GM18907 (cell line): Measurements from ENCODE around the gene HJURP.
"Not testable (repeated sequence)": the region's sequence is repeated elsewhere in the genome, so short reads cannot be mapped to it uniquely, and the experiment has no call there.

ENCODE experiments used
- ATAC-seq: cut with Tn5 transposase; IDR thresholded peaks from one replicate; pipeline ENCODE4 v1.9.1; 2021; ENCODE audit warnings: mild to moderate bottlenecking, moderate library complexity; ENCODE audit not compliant: unreplicated experiment

HJURP gene, protein sequence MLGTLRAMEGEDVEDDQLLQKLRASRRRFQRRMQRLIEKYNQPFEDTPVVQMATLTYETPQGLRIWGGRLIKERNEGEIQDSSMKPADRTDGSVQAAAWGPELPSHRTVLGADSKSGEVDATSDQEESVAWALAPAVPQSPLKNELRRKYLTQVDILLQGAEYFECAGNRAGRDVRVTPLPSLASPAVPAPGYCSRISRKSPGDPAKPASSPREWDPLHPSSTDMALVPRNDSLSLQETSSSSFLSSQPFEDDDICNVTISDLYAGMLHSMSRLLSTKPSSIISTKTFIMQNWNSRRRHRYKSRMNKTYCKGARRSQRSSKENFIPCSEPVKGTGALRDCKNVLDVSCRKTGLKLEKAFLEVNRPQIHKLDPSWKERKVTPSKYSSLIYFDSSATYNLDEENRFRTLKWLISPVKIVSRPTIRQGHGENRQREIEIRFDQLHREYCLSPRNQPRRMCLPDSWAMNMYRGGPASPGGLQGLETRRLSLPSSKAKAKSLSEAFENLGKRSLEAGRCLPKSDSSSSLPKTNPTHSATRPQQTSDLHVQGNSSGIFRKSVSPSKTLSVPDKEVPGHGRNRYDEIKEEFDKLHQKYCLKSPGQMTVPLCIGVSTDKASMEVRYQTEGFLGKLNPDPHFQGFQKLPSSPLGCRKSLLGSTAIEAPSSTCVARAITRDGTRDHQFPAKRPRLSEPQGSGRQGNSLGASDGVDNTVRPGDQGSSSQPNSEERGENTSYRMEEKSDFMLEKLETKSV

DNA sequence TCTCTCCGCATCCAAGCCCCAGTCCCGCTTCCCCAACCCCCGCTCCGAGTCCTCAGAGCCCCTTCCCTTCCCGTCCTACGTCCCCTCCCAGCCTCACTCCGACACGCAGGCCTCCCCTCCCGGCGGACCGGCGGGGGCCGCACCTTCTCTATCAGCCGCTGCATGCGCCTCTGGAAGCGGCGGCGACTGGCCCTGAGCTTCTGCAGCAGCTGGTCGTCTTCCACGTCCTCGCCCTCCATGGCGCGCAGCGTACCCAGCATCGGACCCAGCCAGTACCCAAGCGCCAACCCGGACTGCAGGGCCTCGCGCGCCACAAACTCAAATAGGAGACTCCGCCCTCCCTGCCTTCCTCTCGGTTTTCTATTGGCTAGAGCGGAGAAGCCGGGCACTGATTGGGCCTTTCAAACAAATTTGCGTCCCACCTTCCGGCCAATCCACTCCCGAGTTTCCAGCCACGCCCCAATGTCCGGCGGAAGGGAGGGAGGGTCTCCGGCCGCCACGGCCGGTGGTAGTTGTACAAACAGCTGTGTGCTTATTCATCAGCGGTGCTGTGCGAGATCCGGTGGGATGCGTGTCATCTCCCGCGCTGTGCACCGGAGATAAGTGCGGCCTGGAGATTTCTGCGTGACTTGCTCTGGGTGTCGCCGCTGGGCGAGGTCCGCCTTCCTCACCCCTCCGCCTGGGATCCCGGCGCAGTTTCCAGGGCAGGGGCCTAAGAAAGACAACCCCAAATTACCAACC, at the start of gene HJURP:
HJURP (minus strand) TSS at position 295 of the 741 bp plus-strand sequence; CDS start at position 260, 35 bp downstream.
- ATAC-seq, result peak; percentile 97

DNA sequence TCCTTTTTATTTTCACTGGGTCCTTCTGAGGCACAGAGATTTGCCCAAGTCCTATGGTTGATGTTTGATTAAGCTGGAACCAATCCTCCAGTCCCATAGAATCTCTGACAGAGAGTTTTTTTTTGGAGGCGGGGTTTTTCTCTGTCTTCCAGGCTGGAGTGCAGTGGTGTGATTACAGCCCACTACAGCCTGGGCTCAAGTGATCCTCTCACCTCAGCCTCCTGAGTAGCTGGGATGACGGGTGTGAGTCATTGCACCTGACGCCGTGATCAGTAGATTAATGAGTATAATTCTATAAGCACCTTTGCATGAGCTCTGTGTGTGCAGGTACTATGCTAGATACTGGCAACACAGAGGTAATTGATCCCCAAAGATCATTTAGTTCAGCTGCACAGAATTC, 47.5 kb upstream of the HJURP start:
- no peak for ATAC-seq

GRCh38 chr2:233901367-233901766, 47.0 kb upstream of the HJURP start:
- ATAC-seq, result no peak

DNA sequence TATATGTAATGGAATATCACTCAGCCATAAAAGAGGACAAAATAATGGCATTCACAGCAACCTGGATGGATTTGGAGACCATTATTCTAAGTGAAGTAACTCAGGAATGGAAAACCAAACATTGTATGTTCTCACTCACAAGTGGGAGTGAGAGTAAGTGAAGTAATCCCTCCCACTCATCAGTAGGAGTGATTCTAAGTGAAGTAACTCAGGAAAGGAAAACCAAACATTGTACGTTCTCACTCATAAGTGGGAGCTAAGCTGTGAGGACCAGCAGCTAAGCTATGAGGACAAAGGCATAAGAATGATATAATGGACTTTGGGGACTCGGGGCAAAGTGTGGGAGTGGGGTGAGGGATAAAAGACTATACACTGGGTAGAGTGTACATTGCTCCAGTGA, 41.9 kb upstream of the HJURP start:
- not testable (repeated sequence) for ATAC-seq

GRCh38 chr2:233892793-233893192, 38.5 kb upstream of the HJURP start:
- no peak for ATAC-seq

GRCh38 chr2:233882353-233882752, 28.0 kb upstream of the HJURP start:
- ATAC-seq, result no peak

GRCh38 chr2:233872125-233872524, 17.8 kb upstream of the HJURP start:
- not testable (repeated sequence) for ATAC-seq

- ATAC-seq, result no peak
These were observed 17.1 kb upstream of the HJURP start for GRCh38 chr2:233871432-233871831.

DNA sequence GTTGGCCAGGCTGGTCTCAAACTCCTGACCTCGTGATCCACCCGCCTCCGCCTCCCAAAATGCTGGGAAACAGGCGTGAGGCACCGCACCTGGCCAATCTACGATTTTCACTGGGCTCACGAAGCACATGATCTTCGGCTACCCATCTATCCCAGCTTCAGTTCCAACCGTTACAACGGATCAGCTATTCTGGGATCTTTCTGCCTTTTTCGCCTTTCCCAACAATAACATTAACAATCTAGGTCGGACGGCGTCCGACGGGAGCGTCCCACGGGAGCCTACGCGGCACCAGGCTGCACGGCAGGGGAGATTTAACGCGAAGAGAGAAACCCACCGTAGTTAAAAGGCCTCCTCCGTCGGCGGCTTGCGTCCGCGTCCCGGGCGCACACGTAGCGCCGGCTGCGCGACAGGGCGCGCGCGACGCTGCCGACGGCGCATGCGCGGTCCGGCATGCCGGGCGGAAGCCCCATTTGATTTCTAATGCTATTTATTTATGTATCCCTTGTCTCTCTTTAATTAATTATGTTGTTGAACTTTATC, 13.7 kb upstream of the HJURP start, which contains the start of gene MSL3B:
MSL3B (minus strand) TSS at position 394 of the 540 bp plus-strand sequence.
- ATAC-seq, result no peak

DNA sequence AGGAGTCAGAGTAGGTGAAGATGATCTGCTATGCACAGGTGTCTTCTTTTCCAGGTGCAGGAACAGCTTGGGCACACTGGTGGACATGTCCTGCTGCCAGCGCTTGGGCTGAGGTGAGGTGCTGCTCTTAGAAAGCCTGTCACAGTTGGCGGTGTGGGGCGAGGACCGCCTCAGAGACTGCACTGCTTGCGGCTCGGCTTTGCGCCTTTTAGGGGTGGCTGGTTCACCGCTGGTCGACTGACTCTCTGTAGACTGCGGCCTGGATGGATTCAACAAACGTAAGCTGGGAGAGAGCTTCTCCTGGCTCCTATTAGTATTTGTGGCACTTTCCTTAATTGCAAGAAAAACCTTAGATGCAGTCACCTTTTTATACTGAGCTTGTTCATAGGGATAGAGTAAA, 12.1 kb upstream of the HJURP start:
- ATAC-seq, result no peak

GRCh38 chr2:233865838-233866237, 11.5 kb upstream of the HJURP start:
- ATAC-seq, result no peak

- ATAC-seq, result no peak
These were observed 8.0 kb upstream of the HJURP start for GRCh38 chr2:233862261-233862768.

- ATAC-seq, result no peak
These were observed 4.0 kb upstream of the HJURP start for GRCh38 chr2:233858331-233858730.

GRCh38 chr2:233857511-233858141, 3.3 kb upstream of the HJURP start:
- ATAC-seq, result no peak

GRCh38 chr2:233856184-233856583, 1.8 kb upstream of the HJURP start:
- ATAC-seq, result no peak

GRCh38 chr2:233855345-233855744, 1.0 kb upstream of the HJURP start:
- ATAC-seq, result no peak

GRCh38 chr2:233853883-233854240, 473 bp downstream of the HJURP start:
- ATAC-seq, result no peak

DNA sequence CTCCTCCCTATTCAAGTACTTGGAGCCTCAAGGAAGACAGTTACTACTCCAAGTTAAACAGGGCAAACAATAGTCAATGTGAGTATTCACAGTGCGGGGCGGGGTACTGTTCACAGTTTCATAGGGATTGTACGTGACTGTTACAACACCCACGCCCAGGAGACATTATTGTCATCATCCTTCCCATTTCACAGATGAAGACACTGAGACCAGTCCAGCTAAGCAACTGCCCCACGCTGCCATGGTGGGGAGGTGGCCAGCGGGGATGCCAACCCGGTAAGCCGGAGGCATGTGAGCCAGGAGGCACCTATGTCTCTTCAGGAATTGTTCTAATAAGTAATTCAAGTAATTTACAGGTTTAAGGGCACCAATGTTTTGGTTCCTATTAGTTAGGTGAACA, 982 bp downstream of the HJURP start:
- ATAC-seq, result no peak

GRCh38 chr2:233852056-233852455, 2.3 kb downstream of the HJURP start:
- ATAC-seq, result no peak

DNA sequence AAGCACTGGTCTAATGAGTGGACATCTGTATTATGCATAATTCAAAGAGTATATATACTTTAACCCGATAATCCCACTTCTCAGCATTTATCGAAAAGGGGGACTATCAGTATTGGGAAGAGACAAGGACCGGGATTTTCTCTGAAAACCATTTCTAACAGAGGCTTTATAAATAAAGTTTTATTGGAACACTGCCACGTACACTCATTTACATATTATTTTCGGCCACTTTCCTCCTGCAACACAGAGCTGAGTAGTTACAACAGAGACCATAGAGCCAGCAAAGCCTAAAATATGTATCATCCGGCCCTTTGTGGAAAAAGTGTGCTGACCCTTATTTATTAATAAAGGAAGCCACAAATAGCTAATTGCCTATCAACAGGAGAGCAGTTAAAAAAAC, 3.2 kb downstream of the HJURP start:
- ATAC-seq, result no peak
